GM12878 (cell line): ENCODE measurements around the gene INO80B. TPM values are rescaled to one million over a fixed set of nuclear protein-coding genes. Genes with fewer than 3 reads are reported as not detected.

Experiments
- ATAC-seq: fragments of 200-7000 bp; cut with Tn5 transposase; 3 replicates; pipeline ENCODE4 v1.9.1; 2020; ENCODE audit warnings: mild to moderate bottlenecking, moderate library complexity
- BruUV-seq: library from RNA; stranded (reverse); fragments of 400-500 nt; replicated peaks from 2 replicates; lab custom pipeline; 2021; lab: Mats Ljungman, UMichigan
- CTCF ChIA-PET: fragments of 300-600 bp; sonication (Branson Sonifier 250); formaldehyde crosslinking; extraction: SDS; loops from one replicate; lab custom pipeline; 2021; ENCODE audit warnings: inconsistent platforms; lab: Yijun Ruan, JAX
- POLR2A ChIA-PET: fragments of 350-600 bp; formaldehyde crosslinking; extraction: SDS; loops from one replicate; lab custom pipeline; 2021; ENCODE audit warnings: inconsistent platforms; lab: Charles Lee
- RAD21 ChIA-PET: fragments of 300-600 bp; sonication (Branson Sonifier 250); formaldehyde crosslinking; loops from one replicate; lab custom pipeline; 2023; ENCODE audit warnings: antibody characterized with exemption; ENCODE audit not compliant: unreplicated experiment; lab: Charles Lee
- SMC1A ChIA-PET: fragments of 300-600 bp; sonication (Branson Sonifier 250); formaldehyde crosslinking; loops from one replicate; lab custom pipeline; 2023; ENCODE audit not compliant: unreplicated experiment, uncharacterized antibody; lab: Charles Lee
- DNase-seq: peaks from one replicate; pipeline ENCODE4 v3.0.0-alpha.2; 2011; ENCODE audit warnings: low read depth, low spot score
- FAIRE-seq: peaks from 3 replicates; lab custom pipeline; 2011; peaks lifted over from hg19 to GRCh38; lab: Jason Lieb, UNC
- H2AFZ ChIP-seq: 2 replicates; pipeline ENCODE4 v1.6.0; 2011; ENCODE audit warnings: low read depth, low read length, control low read depth; ENCODE audit not compliant: control insufficient read depth
- H3K27ac ChIP-seq: 2 replicates; pipeline ENCODE4 v1.5.1; 2011; ENCODE audit warnings: control low read depth; ENCODE audit not compliant: control insufficient read depth, insufficient read depth
- H3K27me3 ChIP-seq, 2 experiments: replicated peaks in 1 of 2; 2 replicates each; pipeline versions ENCODE4 v1.6.0 to v1.6.1; 2011; ENCODE audit warnings: low read length in 1 of 2; ENCODE audit not compliant: control insufficient read depth in 2 of 2, insufficient read depth in 2 of 2
- H3K36me3 ChIP-seq, 2 experiments: 2 replicates each; pipeline ENCODE4 v1.5.1; 2011; ENCODE audit warnings: low read length in 1 of 2; ENCODE audit not compliant: control insufficient read depth in 2 of 2, insufficient read depth in 2 of 2
- H3K4me1 ChIP-seq: 2 replicates; pipeline ENCODE4 v1.6.1; 2011; ENCODE audit warnings: mild to moderate bottlenecking, low read length, moderate library complexity, mixed read lengths; ENCODE audit not compliant: control insufficient read depth, insufficient read depth
- H3K4me2 ChIP-seq: 2 replicates; pipeline ENCODE4 v1.6.0; 2011; ENCODE audit warnings: control low read depth; ENCODE audit not compliant: control insufficient read depth, insufficient read depth
- H3K4me3 ChIP-seq: fragments of 200-600 bp; sonication (generic); 2 replicates; pipeline ENCODE4 v1.5.1; 2016
- H3K79me2 ChIP-seq: 2 replicates; pipeline ENCODE4 v1.6.0; 2011; ENCODE audit warnings: low read length; ENCODE audit not compliant: control insufficient read depth, insufficient read depth
- H3K9ac ChIP-seq: 2 replicates; pipeline ENCODE4 v1.8.0; 2011; ENCODE audit warnings: low read length, control low read depth, mixed read lengths; ENCODE audit not compliant: control insufficient read depth, insufficient read depth
- H3K9me3 ChIP-seq: replicated peaks from 3 replicates; pipeline ENCODE4 v1.5.1; 2011; ENCODE audit warnings: mild to moderate bottlenecking, low read length; ENCODE audit not compliant: control insufficient read depth, insufficient read depth
- H4K20me1 ChIP-seq: 2 replicates; pipeline ENCODE4 v1.6.0; 2011; ENCODE audit not compliant: control insufficient read depth, insufficient read depth
- CBFB ChIP-seq: IDR thresholded peaks from 2 replicates; pipeline ENCODE4 v1.6.1; 2016; ENCODE audit warnings: antibody characterized with exemption, low read depth
- DPF2 ChIP-seq: fragments of 450-650 bp; IDR thresholded peaks from 2 replicates; pipeline ENCODE4 v1.6.1; 2017; ENCODE audit warnings: mild to moderate bottlenecking
- EP300 ChIP-seq, 2 experiments: fragments of 150-350 bp in 1 of 2; IDR thresholded peaks; 2 replicates each; pipeline ENCODE4 v1.6.1; 2011 to 2012; ENCODE audit warnings: low read depth in 2 of 2, low read length in 2 of 2, borderline replicate concordance in 1 of 2, improper control_type of control experiment in 1 of 2, inconsistent platforms in 1 of 2; ENCODE audit not compliant: control insufficient read depth in 1 of 2
- GATAD2B ChIP-seq: fragments of 450-650 bp; conservative IDR thresholded peaks from 2 replicates; pipeline ENCODE4 v1.6.1; 2017; ENCODE audit warnings: low read depth, mild to moderate bottlenecking, moderate library complexity
- IRF5 ChIP-seq: fragments of 450-650 bp; IDR thresholded peaks from 2 replicates; pipeline ENCODE4 v1.6.1; 2017; ENCODE audit warnings: borderline replicate concordance
- JUNB ChIP-seq: IDR thresholded peaks from 2 replicates; pipeline ENCODE4 v1.6.1; 2016; ENCODE audit warnings: antibody characterized with exemption, mild to moderate bottlenecking
- KDM1A ChIP-seq: fragments of 200-600 bp; sonication (generic); IDR thresholded peaks from 2 replicates; pipeline ENCODE4 v1.6.1; 2016; ENCODE audit warnings: borderline replicate concordance
- LARP7 ChIP-seq: fragments of 450-650 bp; IDR thresholded peaks from 2 replicates; pipeline ENCODE4 v1.6.1; 2017; ENCODE audit warnings: mild to moderate bottlenecking
- NFYA ChIP-seq: IDR thresholded peaks from 2 replicates; pipeline ENCODE4 v1.6.1; 2011; ENCODE audit warnings: low read depth, mild to moderate bottlenecking, low read length, improper control_type of control experiment, borderline replicate concordance
- WGBS: methylation state at CpG from one replicate; pipeline ENCODE4 v1.1.6; 2016; ENCODE audit warnings: low lambda C conversion rate; ENCODE audit not compliant: insufficient replicate concordance, insufficient coverage; ENCODE audit errors: missing lambda C conversion rate; 5-methylcytosine and 5-hydroxymethylcytosine counted together
- in situ Hi-C: fragments of 300-500 bp; cut with MboI; formaldehyde crosslinking; loops from 9 replicates; pipeline ENCODE4 v1.14.3; 2018; ENCODE audit warnings: mixed read lengths
- intact Hi-C: fragments of 100-400 bp; cut with micrococcal nuclease; formaldehyde crosslinking; loops from one replicate; pipeline ENCODE4 v1.14.2; 2022; ENCODE audit not compliant: unreplicated experiment
- polyA plus RNA-seq, 11 experiments: library from polyadenylated mRNA; depleted of rRNA in 4 of 11; unstranded in 6 of 11; stranded (reverse) in 5 of 11; fragments of >200 nt; fragmentation: Nextera tagmentation in 4 of 11; fragmentation: Illumina TruSeq in 1 of 11; extraction: Ambion mirVana in 4 of 11; extraction: Trizol in 1 of 11; gene quantifications; 1 replicate in 1 of 11; 2 replicates in 10 of 11; pipeline versions ENCODE4 v1.2.1 to v1.2.3, GENCODE V29; 2011 to 2016; ENCODE audit warnings: inconsistent platforms in 2 of 11, missing spikeins in 2 of 11, low read depth in 1 of 11
- total RNA-seq, 4 experiments: library from RNA; depleted of rRNA in 3 of 4; stranded (reverse); fragments of >200 nt in 3 of 4; fragmentation: Illumina TruSeq in 1 of 4; extraction: Trizol in 1 of 4; gene quantifications; 2 replicates each; pipeline versions ENCODE4 v1.2.1 to v1.2.3, GENCODE V29; 2013 to 2021
- TF ChIP-seq, protein P1 (sequence below): fragments of 450-650 bp; formaldehyde crosslinking; IDR thresholded peaks from 2 replicates; pipeline ENCODE4 v1.5.0; 2022; ENCODE audit warnings: mild to moderate bottlenecking, missing genetic modification characterization
- TF ChIP-seq, protein P2 (sequence below): fragments of 450-650 bp; IDR thresholded peaks from 2 replicates; pipeline ENCODE4 v1.6.1; 2017; ENCODE audit warnings: mild to moderate bottlenecking, moderate library complexity

Gene INO80B
- total and polyA plus RNA-seq, 10 of the 15 experiments (the other 5 are each of a cell fraction or from before 2014, with no cell fraction given), result 1.3 to 26.7 (median 11.1) TPM

DNA sequence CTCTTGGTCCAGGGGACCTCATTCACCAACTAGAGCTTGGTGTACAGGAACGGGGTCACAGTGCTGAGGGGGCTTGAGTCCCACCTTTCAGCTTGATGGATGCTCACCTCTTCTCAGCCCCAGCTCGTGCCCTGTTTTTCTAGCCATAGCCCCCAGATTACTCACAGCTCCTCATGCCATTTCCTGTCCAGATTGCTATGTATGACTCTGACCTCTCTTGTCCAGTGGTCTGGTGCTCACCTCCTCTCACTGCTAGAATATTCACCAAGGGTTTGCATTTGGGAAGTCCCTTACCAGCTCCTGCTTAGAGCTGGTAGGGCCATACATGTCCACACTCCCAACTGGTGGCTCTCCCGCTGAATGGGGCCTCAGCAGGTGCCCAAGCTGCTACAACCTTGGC lies 38.7 kb downstream of the INO80B start (continued):
- TF ChIP-seq DPF2, result no peak
- TF ChIP-seq, all 136 proteins: peak for 0

DNA sequence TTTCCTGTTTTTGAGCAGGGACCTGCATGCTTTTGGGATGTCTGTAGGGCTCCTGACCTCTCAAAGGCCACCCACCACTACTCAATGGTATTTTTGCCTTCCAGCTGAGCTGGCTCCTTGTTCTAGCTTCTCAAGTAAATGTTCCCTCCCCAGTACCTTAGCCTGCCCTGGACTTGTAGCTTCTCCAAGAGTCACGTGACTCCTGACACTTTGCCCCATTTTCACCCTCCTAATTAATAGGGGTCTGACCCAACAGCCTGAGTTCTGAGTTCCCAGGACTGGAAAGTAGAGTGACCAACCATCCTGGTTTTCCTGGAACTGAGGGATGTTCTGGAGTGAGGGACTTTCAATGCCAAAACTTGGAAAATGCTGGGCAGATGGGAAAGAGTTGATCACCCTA lies 40.6 kb downstream of the INO80B start:
- H3K9ac ChIP-seq, result no peak overlapping the region
- peaks cover 6% of the 10 kb centered on the region; the same call in 1 of the 2 replicates for H3K4me1 ChIP-seq
- no peak overlapping the region for H2AFZ ChIP-seq
- H3K4me3 ChIP-seq, result no peak overlapping the region
- CTCF ChIA-PET, result interaction anchor here (0.6 to 19.4 kb wide), 4 partner anchors 12 to 234 kb away, joined by 3 to 280 read pairs (median 3); partner anchors contain the start of genes CCDC142, PCGF1 and TTC31
- H4K20me1 ChIP-seq, result no peaks in the 10 kb centered on the region
- H3K4me2 ChIP-seq, result no peak overlapping the region
- RAD21 ChIA-PET, result no interaction called here
- ATAC-seq (no peak), DNase-seq (no peak), FAIRE-seq (no peak)
- POLR2A ChIA-PET, result no interaction called here
- SMC1A ChIA-PET, result interaction anchor here (1.0 kb wide), 1 partner anchor 37 kb away, joined by 3 read pairs; no protein-coding TSS in a partner anchor
- H3K27me3 ChIP-seq, result peaks cover 11 to 16% of the 10 kb centered on the region in 2 experiments; a peak in 3 of 4 replicates
- intact Hi-C loops (no loop called here), in situ Hi-C loops (no loop called here)
- TF ChIP-seq CBFB (no peak), GATAD2B (no peak), KDM1A (no peak), IRF5 (no peak), LARP7 (no peak), NFYA (no peak), EP300 (IDR thresholded peaks at IDR 0.05; ENCODE audit: borderline replicate concordance in 1 of 2, control insufficient read depth in 1 of 2, low read depth in 2 of 2, low read length in 2 of 2) (no peak), JUNB (no peak)
- TF ChIP-seq, protein P1, sequence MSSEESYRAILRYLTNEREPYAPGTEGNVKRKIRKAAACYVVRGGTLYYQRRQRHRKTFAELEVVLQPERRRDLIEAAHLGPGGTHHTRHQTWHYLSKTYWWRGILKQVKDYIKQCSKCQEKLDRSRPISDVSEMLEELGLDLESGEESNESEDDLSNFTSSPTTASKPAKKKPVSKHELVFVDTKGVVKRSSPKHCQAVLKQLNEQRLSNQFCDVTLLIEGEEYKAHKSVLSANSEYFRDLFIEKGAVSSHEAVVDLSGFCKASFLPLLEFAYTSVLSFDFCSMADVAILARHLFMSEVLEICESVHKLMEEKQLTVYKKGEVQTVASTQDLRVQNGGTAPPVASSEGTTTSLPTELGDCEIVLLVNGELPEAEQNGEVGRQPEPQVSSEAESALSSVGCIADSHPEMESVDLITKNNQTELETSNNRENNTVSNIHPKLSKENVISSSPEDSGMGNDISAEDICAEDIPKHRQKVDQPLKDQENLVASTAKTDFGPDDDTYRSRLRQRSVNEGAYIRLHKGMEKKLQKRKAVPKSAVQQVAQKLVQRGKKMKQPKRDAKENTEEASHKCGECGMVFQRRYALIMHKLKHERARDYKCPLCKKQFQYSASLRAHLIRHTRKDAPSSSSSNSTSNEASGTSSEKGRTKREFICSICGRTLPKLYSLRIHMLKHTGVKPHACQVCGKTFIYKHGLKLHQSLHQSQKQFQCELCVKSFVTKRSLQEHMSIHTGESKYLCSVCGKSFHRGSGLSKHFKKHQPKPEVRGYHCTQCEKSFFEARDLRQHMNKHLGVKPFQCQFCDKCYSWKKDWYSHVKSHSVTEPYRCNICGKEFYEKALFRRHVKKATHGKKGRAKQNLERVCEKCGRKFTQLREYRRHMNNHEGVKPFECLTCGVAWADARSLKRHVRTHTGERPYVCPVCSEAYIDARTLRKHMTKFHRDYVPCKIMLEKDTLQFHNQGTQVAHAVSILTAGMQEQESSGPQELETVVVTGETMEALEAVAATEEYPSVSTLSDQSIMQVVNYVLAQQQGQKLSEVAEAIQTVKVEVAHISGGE (CRISPR knock-in tag), result no peak
- TF ChIP-seq, protein P2, sequence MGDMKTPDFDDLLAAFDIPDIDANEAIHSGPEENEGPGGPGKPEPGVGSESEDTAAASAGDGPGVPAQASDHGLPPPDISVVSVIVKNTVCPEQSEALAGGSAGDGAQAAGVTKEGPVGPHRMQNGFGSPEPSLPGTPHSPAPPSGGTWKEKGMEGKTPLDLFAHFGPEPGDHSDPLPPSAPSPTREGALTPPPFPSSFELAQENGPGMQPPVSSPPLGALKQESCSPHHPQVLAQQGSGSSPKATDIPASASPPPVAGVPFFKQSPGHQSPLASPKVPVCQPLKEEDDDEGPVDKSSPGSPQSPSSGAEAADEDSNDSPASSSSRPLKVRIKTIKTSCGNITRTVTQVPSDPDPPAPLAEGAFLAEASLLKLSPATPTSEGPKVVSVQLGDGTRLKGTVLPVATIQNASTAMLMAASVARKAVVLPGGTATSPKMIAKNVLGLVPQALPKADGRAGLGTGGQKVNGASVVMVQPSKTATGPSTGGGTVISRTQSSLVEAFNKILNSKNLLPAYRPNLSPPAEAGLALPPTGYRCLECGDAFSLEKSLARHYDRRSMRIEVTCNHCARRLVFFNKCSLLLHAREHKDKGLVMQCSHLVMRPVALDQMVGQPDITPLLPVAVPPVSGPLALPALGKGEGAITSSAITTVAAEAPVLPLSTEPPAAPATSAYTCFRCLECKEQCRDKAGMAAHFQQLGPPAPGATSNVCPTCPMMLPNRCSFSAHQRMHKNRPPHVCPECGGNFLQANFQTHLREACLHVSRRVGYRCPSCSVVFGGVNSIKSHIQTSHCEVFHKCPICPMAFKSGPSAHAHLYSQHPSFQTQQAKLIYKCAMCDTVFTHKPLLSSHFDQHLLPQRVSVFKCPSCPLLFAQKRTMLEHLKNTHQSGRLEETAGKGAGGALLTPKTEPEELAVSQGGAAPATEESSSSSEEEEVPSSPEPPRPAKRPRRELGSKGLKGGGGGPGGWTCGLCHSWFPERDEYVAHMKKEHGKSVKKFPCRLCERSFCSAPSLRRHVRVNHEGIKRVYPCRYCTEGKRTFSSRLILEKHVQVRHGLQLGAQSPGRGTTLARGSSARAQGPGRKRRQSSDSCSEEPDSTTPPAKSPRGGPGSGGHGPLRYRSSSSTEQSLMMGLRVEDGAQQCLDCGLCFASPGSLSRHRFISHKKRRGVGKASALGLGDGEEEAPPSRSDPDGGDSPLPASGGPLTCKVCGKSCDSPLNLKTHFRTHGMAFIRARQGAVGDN, result no peak
- H3K27ac ChIP-seq, result no peak overlapping the region
- H3K36me3 ChIP-seq, result peaks cover 12 to 13% of the 10 kb centered on the region in 2 experiments; a peak in 3 of 4 replicates
- no TSS peak for BruUV-seq
- no peaks in the 10 kb centered on the region for H3K79me2 ChIP-seq
- 100% methylated on average over 1 of the region's 1 CpG for WGBS
- no peaks in the 10 kb centered on the region for H3K9me3 ChIP-seq
